T-helper 1 cell treated with Interleukin-12 subunit alpha and Interleukin-12 subunit beta and Interleukin-4 antibody, amounts not matched to agents 30 μg/mL and 1 μg/mL, for 36 hours (primary cell): ENCODE results near the gene PGAP2.

Experiments
- H3K27ac Mint-ChIP-seq: one replicate; pipeline ENCODE4 v1.8.0; 2021; ENCODE audit warnings: mild to moderate bottlenecking, mixed read lengths
- H3K27me3 Mint-ChIP-seq: one replicate; pipeline ENCODE4 v1.8.0; 2021; ENCODE audit warnings: low read depth, mixed read lengths
- H3K36me3 Mint-ChIP-seq: one replicate; pipeline ENCODE4 v1.8.0; 2021; ENCODE audit warnings: low read depth, mixed read lengths
- H3K4me1 Mint-ChIP-seq: one replicate; pipeline ENCODE4 v1.8.0; 2021; ENCODE audit warnings: low read depth, mixed read lengths
- H3K4me3 Mint-ChIP-seq: one replicate; pipeline ENCODE4 v1.8.0; 2021; ENCODE audit warnings: mild to moderate bottlenecking, moderate library complexity, mixed read lengths
- H3K9me3 Mint-ChIP-seq: one replicate; pipeline ENCODE4 v1.8.0; 2021; ENCODE audit warnings: mixed read lengths

Gene PGAP2

DNA sequence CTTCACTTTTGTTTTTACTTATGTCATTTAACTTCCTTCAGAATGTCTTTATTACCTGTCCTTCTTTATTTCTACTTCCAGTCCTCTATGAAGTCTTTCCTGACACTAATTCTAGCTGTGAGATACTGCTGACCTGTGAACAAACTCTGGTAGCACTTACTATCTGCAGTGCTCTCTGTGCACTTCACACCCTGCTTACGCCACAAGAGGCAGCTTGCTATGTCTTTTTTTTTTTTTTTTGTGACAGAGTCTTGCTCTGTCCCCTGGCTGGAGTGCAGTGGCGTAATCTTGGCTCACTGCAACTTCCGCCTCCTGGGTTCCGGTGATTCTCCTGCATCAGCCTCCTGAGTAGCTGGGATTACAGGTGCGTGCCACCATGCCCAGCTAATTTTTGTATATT lies 57.8 kb downstream of the PGAP2 start:
- Mint-ChIP-seq H3K27ac (peak overlapping the region; percentile 80), H3K36me3 (peaks cover 13% of the 10 kb centered on the region), H3K4me3 (peak overlapping the region; percentile 60), H3K27me3 (no peaks in the 10 kb centered on the region), H3K4me1 (peaks cover 73% of the 10 kb centered on the region), H3K9me3 (no peaks in the 10 kb centered on the region)

DNA sequence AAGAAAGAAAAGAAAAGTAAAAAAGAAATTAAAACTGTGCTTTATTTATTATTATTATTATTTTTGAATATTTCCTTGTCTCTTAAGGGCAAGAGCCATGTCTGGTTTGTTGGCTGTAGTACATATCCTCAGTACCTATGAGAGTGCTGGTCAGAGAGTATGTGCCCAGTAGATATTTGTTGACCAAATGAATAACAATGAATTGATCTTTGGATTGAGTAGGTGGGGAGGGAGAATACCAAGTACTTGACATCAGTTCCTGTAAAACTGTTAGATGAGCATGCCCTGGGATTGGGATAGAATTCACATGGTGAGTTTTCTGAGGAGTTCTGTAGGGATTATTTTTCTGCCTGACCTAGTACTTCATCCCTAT lies 58.5 kb downstream of the PGAP2 start:
- Mint-ChIP-seq H3K27ac (peak overlapping the region; percentile 47), H3K9me3 (no peaks in the 10 kb centered on the region), H3K4me1 (peaks cover 73% of the 10 kb centered on the region), H3K4me3 (peak overlapping the region; percentile 18), H3K36me3 (peaks cover 15% of the 10 kb centered on the region), H3K27me3 (no peaks in the 10 kb centered on the region)

DNA sequence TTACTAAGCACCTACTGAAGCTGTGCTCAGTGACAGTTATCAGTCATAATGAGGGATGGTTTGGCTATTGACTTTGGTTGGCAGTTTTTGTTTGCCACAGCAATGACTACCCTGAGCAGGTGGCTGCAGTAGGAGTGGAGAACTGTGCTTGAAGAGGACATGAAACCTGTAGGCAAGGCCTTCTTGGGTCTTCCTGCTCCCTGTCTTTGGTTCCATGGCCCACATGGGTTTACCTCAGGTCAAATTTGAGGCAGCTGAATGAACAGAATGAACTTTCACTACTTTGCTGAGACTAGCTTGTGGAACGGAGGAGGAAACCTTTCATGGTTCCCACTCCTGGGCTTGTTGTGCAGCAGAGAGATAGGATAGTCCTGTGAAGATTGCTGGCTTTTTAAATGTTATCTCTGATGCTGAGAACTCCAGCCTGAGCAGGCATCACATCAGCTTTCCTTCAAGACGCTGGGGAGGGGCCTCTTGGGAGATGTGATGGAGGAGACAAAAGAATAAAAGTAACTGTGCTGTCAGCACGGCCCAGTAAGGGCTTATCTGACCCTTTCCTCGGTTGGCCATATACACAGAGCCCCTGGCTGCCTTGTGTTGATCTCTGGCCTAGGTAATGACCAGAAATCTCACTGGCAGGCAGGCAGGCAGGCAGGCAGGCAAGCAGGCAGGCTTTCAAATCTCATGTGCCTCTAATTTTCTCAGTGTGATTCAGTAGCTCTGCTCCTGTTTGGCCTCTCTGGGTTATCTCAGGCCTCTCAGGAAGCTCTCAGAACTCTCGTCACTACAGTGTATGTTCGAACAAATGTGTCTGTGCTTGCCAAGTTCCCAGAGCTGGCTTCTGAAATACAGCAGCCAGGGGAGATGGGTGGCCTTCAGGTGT lies 59.1 kb downstream of the PGAP2 start:
- Mint-ChIP-seq H3K27me3 (no peaks in the 10 kb centered on the region), H3K9me3 (no peaks in the 10 kb centered on the region), H3K36me3 (peaks cover 16% of the 10 kb centered on the region), H3K27ac (peak overlapping the region; percentile 47), H3K4me1 (peaks cover 69% of the 10 kb centered on the region), H3K4me3 (peak overlapping the region; percentile 18)

DNA sequence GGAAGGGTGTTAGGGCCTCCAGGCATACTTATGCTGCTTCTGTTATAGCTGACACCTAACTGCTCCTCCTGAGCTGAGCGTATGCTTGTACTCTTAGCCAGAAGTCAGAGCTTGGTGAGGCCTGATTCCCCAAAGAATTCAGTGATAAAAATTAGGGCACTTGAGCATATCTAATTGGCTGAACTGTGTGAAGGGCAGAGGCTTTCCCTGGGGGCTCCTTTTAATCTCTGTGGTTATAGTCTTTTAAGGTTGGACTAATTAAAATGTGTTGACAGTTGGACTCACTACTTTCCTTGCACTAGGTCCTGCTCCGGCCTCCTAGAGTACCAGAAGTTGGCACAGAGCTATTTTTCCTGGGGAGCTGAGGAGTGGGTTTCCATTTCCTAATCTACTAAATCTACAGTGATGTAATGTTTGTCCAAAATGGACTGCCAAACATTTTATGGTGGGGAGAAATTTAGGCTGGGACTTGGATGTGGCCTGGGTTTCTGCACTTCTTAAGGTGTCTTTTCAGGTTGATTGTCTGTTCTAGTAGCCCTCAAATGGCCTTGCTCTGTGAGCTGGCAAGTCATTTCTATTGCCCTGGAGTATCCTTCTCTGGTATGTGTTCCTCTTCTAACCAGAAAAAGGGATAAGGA lies 65.5 kb downstream of the PGAP2 start:
- no peaks in the 10 kb centered on the region for H3K9me3 Mint-ChIP-seq
- H3K27ac Mint-ChIP-seq = no peak overlapping the region
- peaks cover 15% of the 10 kb centered on the region for H3K36me3 Mint-ChIP-seq
- H3K4me1 Mint-ChIP-seq = peaks cover 55% of the 10 kb centered on the region
- H3K4me3 Mint-ChIP-seq = no peak overlapping the region
- no peaks in the 10 kb centered on the region for H3K27me3 Mint-ChIP-seq
